ENCODE data around the gene KXD1.

DNA sequence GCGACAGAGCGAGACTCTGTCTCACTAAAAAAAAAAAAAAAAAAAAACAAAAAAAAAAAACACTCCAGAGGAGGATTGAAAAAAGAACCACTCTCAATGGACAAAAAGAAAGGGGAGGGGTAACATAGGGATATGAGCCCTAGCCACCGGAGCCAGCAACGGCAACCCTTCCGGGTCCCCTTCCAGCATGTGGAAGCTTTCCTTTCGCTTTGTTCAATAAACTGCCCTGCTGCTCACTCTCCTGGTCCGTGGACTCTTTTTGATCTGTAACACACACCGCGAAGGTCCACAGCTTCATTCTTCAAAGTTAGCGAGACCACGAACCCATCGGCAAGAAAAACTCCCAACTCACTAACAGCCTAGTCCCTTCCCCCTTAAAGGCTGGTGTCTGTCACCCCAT is 29.9 kb downstream of the KXD1 start:
- TF ChIP-seq POLR2A (IDR thresholded peaks at IDR 0.05; ENCODE audit: low read depth, low read length) = no peak
- TF ChIP-seq POLR2AphosphoS5 (IDR thresholded peaks at IDR 0.05; ENCODE audit: low read depth, low read length) = no peak

Measured in GM12892 (cell line).